Midbrain (tissue), 1 donor: Measurements from ENCODE around the gene OLIG3.

Experiments
- DNase-seq: peaks from one replicate; lab custom pipeline; 2025; lab: John Stamatoyannopoulos, UW

The OLIG3 gene

DNA sequence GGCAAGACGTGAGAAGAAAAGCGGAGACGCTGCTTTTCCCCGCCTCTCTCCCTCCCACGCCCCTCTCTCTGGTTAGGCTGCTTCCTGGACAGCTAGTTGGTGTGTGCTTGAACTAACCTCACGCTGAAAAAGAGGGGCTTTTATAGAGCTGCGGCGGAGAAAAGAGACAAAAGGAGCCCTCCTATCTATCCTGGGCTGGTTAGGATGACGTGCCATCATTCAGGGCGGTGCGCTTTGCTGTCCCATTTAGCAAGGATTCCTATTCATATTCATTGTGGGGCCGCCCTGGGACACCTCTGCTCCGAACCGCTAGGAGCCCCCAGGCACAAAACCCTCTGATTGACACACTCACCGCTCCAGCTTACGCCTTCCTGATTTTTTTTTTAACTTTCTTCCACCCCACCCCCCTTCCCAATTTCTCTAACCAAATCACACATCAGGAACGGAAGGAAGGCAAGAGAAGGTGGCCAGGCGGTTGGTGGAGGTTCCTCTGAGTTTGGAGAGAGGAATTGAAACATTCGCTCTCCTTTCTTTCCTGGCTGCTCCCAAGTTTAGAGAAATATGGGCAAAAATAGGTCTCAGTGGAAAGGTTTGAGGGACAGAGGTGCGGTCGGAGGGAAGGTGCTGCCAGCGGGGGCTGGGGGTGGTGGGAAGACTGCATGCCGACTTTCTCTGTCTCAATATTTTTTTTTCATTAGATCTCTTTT is at the start of gene OLIG3:
OLIG3 (minus strand) TSS at position 114 of the 707 bp plus-strand sequence. CDS start 224 bp downstream, outside the sequence.
- no peak for DNase-seq

GRCh38 chr6:137543114-137543513 is 48.9 kb upstream of the OLIG3 start:
- DNase-seq = no peak

- DNase-seq = no peak
These were observed 48.5 kb upstream of the OLIG3 start for GRCh38 chr6:137542713-137543112.

GRCh38 chr6:137541534-137542063 is 47.4 kb upstream of the OLIG3 start:
- no peak for DNase-seq

GRCh38 chr6:137536104-137536773 is 42.0 kb upstream of the OLIG3 start:
- DNase-seq = no peak

GRCh38 chr6:137531376-137532092 is 37.3 kb upstream of the OLIG3 start:
- no peak for DNase-seq

DNA sequence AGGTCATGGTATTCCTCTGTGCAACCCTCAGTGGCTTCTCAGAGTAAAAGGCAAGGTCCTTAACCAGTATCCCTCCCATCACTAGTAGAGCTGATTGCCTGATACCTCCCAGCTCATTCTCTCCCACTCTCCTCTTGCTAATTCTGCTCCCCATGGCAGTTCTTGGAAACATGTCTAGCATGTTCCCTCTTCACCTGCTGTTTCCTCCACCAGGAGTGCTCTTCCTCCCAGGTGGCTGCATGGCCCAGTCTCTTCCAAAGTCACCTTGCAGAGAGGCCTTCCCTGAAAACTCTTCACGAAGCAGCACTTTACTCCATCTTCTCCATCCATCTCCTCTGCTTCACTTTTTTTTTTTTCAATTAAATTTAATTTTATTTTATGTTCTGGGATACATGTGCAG is 36.2 kb upstream of the OLIG3 start:
- no peak for DNase-seq

GRCh38 chr6:137522831-137523230 is 28.6 kb upstream of the OLIG3 start:
- DNase-seq = no peak

DNA sequence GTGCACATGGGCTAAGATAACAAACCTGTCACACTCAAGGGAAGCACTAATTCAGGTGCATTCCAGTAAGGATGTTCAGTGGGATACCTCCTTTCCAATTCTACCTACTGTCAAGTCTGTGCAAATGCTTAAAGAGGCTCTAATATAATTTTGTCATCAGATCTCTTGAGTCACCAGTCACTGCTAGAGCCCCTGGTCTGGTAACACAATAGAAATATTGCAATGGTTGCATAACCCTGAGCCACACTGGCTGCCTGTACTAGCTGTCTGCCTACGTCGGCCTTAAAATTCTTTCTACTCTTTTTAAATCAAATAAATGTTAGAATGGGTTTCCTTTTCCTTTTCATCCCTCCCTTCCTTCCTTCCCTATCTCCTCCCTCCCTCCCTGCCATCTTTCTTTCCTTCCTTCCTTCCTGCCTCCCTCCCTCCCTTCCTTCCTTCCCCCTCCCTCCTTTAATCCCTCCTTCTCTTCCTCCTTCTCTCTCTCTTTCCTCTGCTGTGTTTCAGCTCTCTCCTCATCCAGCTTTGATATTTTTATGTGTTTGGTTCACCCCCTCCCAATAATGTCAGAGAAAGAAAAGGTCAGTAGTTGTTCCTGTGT is 28.1 kb upstream of the OLIG3 start:
- DNase-seq = no peak

DNA sequence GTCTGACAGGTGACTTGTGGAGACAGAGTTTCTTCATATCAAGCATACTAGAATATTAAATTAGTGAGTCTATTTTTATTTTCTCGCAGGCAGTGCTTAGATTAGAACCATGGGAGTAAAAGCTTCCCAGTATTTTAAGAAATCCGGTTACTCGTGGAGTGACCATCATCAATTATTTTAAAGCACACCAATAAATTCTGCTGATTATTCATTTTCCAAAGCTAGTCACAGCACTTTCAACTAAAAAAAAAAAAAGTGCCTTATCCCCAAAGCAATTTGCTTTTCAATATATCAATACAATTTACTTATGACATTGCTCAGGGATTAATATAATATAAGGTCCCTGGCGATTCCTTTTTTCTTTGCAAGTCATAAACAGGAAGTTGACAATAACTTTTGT is 26.3 kb upstream of the OLIG3 start:
- no peak for DNase-seq

DNA sequence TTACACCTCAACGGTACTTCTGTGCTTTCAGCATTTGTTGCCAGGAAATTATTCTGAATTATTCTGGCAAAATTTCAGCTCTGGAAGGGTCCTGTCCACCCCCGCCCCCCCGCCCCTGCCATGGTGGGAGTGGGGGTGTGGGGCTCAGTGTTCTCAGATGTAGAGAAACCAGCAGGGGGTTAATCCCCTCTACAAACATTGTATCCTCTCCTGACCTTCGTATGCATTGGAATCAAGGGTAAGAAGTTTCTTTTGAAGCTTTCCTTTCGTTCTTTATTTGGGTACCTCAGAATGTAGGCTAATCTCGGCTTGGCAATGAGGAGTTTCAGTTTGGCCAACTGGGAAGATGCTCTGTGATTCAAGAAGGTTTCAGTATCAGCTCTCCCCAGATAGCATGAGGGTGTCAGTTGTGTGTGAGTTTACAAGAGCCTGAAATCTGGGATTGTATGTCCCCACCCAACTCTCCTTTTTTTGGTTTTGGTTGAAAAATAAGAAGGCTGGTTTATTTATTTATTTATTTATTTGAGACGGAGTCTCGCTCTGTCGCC is 25.5 kb upstream of the OLIG3 start:
- DNase-seq = no peak

GRCh38 chr6:137518386-137518983 is 24.3 kb upstream of the OLIG3 start:
- DNase-seq = no peak

GRCh38 chr6:137514418-137514817 is 20.2 kb upstream of the OLIG3 start:
- DNase-seq = no peak

GRCh38 chr6:137512757-137513605 is 18.8 kb upstream of the OLIG3 start:
- no peak for DNase-seq

- no peak for DNase-seq
These were observed 16.7 kb upstream of the OLIG3 start for GRCh38 chr6:137510923-137511322.

DNA sequence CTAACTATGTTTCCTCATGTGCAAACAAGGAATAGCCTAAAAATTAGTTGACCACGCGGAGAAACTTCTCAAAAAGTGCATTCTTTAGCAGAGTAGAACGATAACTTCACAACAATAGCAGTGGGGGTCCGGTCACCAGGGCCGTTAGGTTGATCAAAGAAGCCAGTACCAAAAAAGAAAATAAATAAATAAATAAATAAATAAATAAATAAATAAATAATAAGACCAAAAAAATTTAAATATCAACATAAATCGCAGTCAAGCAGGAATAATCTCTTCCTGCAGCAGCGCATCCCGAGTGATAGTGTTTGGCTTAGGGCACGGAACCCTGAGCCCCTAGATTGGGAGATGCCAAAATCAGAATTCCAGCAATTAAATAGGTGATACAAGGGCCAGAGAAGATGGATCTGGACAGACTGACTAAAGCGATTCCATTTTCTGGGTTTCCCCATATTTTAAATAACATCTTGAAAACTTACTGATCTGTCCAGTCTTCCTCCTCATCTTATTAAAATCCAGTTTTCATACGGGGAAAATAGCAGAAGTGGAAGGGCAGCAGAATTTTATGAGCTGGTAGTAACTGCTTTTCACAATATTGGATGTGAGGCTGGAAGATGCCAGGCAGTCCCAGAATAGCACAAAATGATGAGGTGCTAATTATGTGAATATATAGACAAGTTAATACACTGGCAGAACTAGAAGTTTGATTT is 4.4 kb upstream of the OLIG3 start:
- DNase-seq = no peak

- DNase-seq = no peak
These were observed 3.7 kb upstream of the OLIG3 start for GRCh38 chr6:137497721-137498463.

DNA sequence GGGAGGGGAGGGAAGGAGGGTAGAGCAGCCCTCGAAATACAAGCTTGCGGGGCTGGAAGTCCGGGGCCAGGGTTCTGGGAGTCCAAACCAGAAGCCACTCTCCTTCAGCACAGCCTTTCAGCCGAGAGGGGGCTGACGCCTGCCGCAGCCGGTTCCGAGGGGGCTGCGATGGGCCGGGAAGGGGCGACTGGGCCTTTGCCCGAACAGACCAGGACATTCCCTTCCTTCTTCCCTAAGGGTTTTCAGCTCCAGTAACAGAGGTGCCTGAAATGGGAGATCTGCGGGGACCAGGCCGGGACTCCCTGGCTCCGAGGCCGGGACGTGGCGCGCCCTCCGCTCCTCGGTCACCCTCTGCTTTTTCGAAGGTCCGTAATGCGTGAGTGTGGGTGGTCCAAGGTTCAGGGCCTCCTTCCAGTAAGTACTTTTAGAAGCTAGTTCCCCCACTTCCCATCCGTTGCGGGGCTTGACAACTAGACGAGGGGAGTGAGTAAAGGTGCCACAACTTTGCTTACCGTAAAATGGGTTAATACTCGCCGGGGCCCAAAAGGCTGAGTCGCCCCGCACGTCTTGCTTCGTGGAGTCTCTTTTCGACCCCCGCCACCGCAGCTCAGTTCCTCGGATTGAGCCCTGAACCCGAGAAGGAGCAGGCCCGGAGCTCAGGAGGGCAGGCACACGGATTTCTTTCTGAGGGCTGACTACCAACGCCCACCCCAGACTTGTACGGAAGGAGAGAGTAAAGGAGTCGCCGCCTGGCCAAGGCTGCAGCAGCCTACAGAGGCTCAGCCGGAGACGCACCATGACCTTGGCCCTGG is 2.9 kb upstream of the OLIG3 start:
- DNase-seq = no peak
